GM18868 (cell line): ENCODE measurements around the gene AGFG2.

Experiments
- ATAC-seq: cut with Tn5 transposase; IDR thresholded peaks from one replicate; pipeline ENCODE4 v1.9.1; 2021; ENCODE audit warnings: mild to moderate bottlenecking, moderate library complexity; ENCODE audit not compliant: unreplicated experiment

The AGFG2 gene

GRCh38 chr7:100568896-100569844 lies 30.2 kb downstream of the AGFG2 start:
- no peak for ATAC-seq

GRCh38 chr7:100570954-100571828 lies 32.2 kb downstream of the AGFG2 start:
- ATAC-seq = no peak

- no peak for ATAC-seq
These were observed 32.8 kb downstream of the AGFG2 start for GRCh38 chr7:100571829-100572116.

- no peak for ATAC-seq
These were observed 33.4 kb downstream of the AGFG2 start for GRCh38 chr7:100572281-100572948.

- no peak for ATAC-seq
These were observed 34.1 kb downstream of the AGFG2 start for GRCh38 chr7:100572949-100573675.

- ATAC-seq = no peak
These were observed 34.8 kb downstream of the AGFG2 start, which contains the start of gene SAP25 for GRCh38 chr7:100573691-100574361. Gene SAP25 (minus strand): TSS chr7:100573900. CDS start chr7:100573742, 158 bp downstream.

- no peak for ATAC-seq
These were observed 35.6 kb downstream of the AGFG2 start for GRCh38 chr7:100574362-100575205.

GRCh38 chr7:100575206-100575631 lies 36.2 kb downstream of the AGFG2 start:
- ATAC-seq = no peak

GRCh38 chr7:100575746-100576383 lies 36.9 kb downstream of the AGFG2 start:
- no peak for ATAC-seq

- ATAC-seq = no peak
These were observed 37.5 kb downstream of the AGFG2 start for GRCh38 chr7:100576384-100576993.

GRCh38 chr7:100577103-100577502 lies 38.1 kb downstream of the AGFG2 start:
- ATAC-seq = no peak

GRCh38 chr7:100577507-100577906 lies 38.5 kb downstream of the AGFG2 start:
- no peak for ATAC-seq

- no peak for ATAC-seq
These were observed 39.5 kb downstream of the AGFG2 start for GRCh38 chr7:100578246-100579183.

GRCh38 chr7:100580466-100581283 lies 41.7 kb downstream of the AGFG2 start:
- ATAC-seq = no peak

GRCh38 chr7:100582041-100582579 lies 43.1 kb downstream of the AGFG2 start:
- ATAC-seq = no peak

GRCh38 chr7:100582650-100583049 lies 43.6 kb downstream of the AGFG2 start:
- ATAC-seq = no peak
